Dedifferentiated amniotic fluid mesenchymal stem cell (primary cell): ENCODE results near the gene MIPEP.

Source experiments
- DNase-seq: peaks from one replicate; pipeline ENCODE4 v3.0.0-alpha.2; 2016; ENCODE audit errors: extremely low spot score

Gene MIPEP

DNA sequence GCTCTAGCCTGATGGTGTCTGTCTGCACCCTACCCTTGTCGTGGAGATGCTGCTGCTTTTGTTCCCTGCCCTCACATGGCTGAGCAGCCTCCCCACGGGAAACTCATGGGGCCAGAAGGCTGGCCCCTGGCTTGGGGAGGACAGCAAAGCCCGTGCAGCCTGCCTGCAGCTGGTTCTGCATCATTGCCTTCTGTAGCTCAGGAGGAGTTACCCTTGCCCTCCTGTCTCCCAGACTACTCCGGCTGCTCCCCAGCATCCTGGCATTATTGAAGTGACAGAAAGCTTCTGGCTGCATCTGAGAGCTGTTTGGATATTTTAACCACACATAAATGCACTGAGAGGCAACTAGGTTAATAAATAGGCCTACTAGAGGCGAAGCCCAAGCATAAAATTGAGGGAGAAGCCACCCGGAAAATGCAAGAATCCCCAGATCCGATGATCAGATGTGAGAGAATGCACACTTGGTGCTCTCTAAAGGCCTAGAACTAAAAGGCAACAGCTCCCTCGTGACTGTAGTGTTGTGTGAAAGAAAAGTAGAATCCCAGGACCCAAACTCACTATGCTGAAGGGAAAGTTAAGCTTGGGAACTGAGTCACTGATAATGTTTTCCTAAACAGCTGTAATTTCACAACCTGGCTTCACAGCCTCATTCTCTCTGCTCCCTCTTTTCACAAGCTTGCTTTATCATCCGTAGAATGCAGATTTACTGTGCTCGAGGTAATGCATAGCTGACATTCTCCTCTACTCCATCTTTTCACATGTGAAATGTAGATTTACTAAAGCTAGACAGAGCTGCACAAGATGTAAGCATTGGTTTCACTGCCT lies 208.1 kb downstream of the MIPEP start:
- DNase-seq, result no peak
